22Rv1 (cell line): ENCODE results near the gene PEX14.

Experiments
- ZFX ChIP-seq: fragments of 450-650 bp; IDR thresholded peaks from 2 replicates; pipeline ENCODE4 v1.6.1; 2017; ENCODE audit warnings: antibody characterized with exemption, borderline replicate concordance
- TF ChIP-seq, protein P1 (sequence below): fragments of 450-650 bp; IDR thresholded peaks from 2 replicates; pipeline ENCODE4 v1.5.1; 2017; ENCODE audit warnings: mild to moderate bottlenecking

DNA sequence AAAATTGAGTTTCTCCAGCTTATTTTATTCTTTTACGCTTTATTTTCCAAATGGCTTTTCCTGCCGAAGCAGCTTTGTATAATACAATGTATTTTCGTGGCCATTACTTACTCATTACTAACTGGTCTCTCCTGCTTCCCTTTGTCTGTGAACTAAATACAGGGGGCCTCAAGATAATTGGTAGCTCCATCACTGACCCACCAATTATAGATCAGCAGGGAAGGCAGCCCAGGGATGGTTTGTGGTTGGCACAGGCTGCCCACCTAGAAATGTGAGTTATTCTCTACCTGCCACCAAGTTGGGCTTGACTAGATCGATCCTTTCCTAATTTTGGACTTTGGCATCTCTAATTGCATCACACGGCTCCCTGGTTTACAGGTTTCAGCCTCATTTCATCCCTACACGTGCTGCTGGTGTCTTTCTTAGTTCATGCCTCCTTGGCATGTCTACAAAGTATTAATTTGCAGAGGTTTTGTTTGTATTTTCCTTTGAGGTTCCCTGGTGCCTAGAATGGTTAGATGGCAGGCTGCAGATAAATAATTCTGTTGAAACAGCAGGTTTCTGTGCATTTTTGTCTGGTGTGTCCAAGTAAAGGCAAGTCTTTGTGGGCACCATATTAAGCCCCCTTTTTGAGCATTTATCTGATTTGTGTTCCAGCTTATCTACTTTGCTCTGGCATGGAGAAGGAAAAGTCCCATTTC is 35.2 kb downstream of the PEX14 start:
- TF ChIP-seq, protein P1, sequence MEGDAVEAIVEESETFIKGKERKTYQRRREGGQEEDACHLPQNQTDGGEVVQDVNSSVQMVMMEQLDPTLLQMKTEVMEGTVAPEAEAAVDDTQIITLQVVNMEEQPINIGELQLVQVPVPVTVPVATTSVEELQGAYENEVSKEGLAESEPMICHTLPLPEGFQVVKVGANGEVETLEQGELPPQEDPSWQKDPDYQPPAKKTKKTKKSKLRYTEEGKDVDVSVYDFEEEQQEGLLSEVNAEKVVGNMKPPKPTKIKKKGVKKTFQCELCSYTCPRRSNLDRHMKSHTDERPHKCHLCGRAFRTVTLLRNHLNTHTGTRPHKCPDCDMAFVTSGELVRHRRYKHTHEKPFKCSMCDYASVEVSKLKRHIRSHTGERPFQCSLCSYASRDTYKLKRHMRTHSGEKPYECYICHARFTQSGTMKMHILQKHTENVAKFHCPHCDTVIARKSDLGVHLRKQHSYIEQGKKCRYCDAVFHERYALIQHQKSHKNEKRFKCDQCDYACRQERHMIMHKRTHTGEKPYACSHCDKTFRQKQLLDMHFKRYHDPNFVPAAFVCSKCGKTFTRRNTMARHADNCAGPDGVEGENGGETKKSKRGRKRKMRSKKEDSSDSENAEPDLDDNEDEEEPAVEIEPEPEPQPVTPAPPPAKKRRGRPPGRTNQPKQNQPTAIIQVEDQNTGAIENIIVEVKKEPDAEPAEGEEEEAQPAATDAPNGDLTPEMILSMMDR: no peak
- TF ChIP-seq ZFX: no peak
